Gastroesophageal sphincter (tissue), 4 donors: ENCODE data around the gene CUBN. TPM values are rescaled to one million over a fixed set of nuclear protein-coding genes. Genes with fewer than 3 reads are reported as not detected.

ENCODE experiments used
- ATAC-seq: fragments of 150-250 bp; one replicate; pipeline ENCODE4 v1.9.1; 2016; ENCODE audit warnings: mild to moderate bottlenecking, moderate library complexity
- H3K27ac ChIP-seq, 4 donors: fragments of 200-600 bp; sonication (generic) in 3 of 4; 1 replicate in 3 of 4; 2 replicates in 1 of 4; pipeline ENCODE4 v1.5.1; 2016 to 2019
- H3K27me3 ChIP-seq: fragments of 200-600 bp; sonication (generic); one replicate; pipeline ENCODE4 v1.5.1; 2019
- H3K36me3 ChIP-seq, 2 donors: fragments of 200-600 bp; sonication (generic); one replicate each; pipeline ENCODE4 v1.5.1; 2019; ENCODE audit warnings: control low read depth in 1 of 2
- H3K4me1 ChIP-seq, 3 donors: fragments of 200-600 bp; sonication (generic); 1 replicate in 2 of 3; 2 replicates in 1 of 3; pipeline ENCODE4 v1.5.1; 2016 to 2019; ENCODE audit warnings: control low read depth in 2 of 3
- H3K4me3 ChIP-seq, 2 donors: fragments of 200-600 bp; sonication (generic); one replicate each; pipeline ENCODE4 v1.5.1; 2019; ENCODE audit warnings: mild to moderate bottlenecking in 1 of 2, moderate library complexity in 1 of 2
- H3K9me3 ChIP-seq, 3 donors: fragments of 200-600 bp; sonication (generic); one replicate each; pipeline ENCODE4 v1.5.1; 2017 to 2019; ENCODE audit warnings: control low read depth in 2 of 3
- CTCF ChIP-seq, 4 experiments: fragments of 200-600 bp in 2 of 4; fragments of 450-650 bp in 2 of 4; sonication (generic) in 1 of 4; IDR thresholded peaks; one replicate each; pipeline ENCODE4 v1.5.1; 2017 to 2019; ENCODE audit warnings: antibody characterized with exemption in 4 of 4, mild to moderate bottlenecking in 2 of 4, moderate library complexity in 2 of 4
- EP300 ChIP-seq: sonication (generic); formaldehyde crosslinking; IDR thresholded peaks from one replicate; pipeline ENCODE4 v1.6.1; 2017; ENCODE audit warnings: antibody characterized with exemption, mild to moderate bottlenecking
- POLR2A ChIP-seq, 2 donors: fragments of 450-650 bp; IDR thresholded peaks; one replicate each; pipeline ENCODE4 v1.6.1; 2017; ENCODE audit warnings: antibody characterized with exemption in 2 of 2, mild to moderate bottlenecking in 2 of 2, moderate library complexity in 1 of 2
- POLR2AphosphoS5 ChIP-seq: sonication (generic); formaldehyde crosslinking; IDR thresholded peaks from one replicate; pipeline ENCODE4 v1.6.1; 2017; ENCODE audit warnings: antibody characterized with exemption
- WGBS, 2 donors: methylation state at CpG; one replicate each; pipeline ENCODE4 v1.1.5; 2018; ENCODE audit warnings: low coverage in 1 of 2; 5-methylcytosine and 5-hydroxymethylcytosine counted together
- total RNA-seq, 4 donors: library from RNA; depleted of rRNA; stranded (reverse); fragments of >200 nt; gene quantifications; one replicate each; pipeline ENCODE4 v1.1.0, GENCODE V29; 2016

The CUBN gene
- total RNA-seq, 4 donors from 2014 or later, result 0.37 to 2.8 (median 1.6) TPM

- TF ChIP-seq POLR2A (IDR thresholded peaks at IDR 0.05) (no peak), CTCF (IDR thresholded peaks at IDR 0.05) (no peak), EP300 (no peak), POLR2AphosphoS5 (no peak)
- H3K9me3 ChIP-seq, result no peaks in the 10 kb centered on the region
- no peaks in the 10 kb centered on the region for H3K36me3 ChIP-seq
- peak overlapping the region in 2 of 4 donors; percentile 32 to 38 for H3K27ac ChIP-seq
- WGBS, 2 donors, result 59 to 73% methylated on average over 4 of the region's 4 CpGs
- ATAC-seq, result no peak
- H3K4me3 ChIP-seq, result peak overlapping the region in 1 of 2 donors; percentile 17
- peaks cover 0 to 28% (median 6%) of the 10 kb centered on the region in 3 donors for H3K4me1 ChIP-seq
- H3K27me3 ChIP-seq, result no peaks in the 10 kb centered on the region
Observed at GRCh38 chr10:16993186-16993585, 136.4 kb downstream of the CUBN start.

GRCh38 chr10:16992611-16993119 lies 136.9 kb downstream of the CUBN start:
- H3K9me3 ChIP-seq, result no peaks in the 10 kb centered on the region
- TF ChIP-seq POLR2A (IDR thresholded peaks at IDR 0.05) (no peak), EP300 (no peak), CTCF (IDR thresholded peaks at IDR 0.05) (no peak), POLR2AphosphoS5 (no peak)
- H3K4me3 ChIP-seq, result peak overlapping the region; percentile 17 to 22
- no peaks in the 10 kb centered on the region for H3K36me3 ChIP-seq
- ATAC-seq, result no peak
- H3K27ac ChIP-seq, result peak overlapping the region in 2 of 4 donors; percentile 32 to 38
- WGBS, 2 donors, result 15 to 17% methylated on average over 10 of the region's 10 CpGs
- no peaks in the 10 kb centered on the region for H3K27me3 ChIP-seq
- H3K4me1 ChIP-seq, result peaks cover 0 to 31% (median 6%) of the 10 kb centered on the region in 3 donors

GRCh38 chr10:16991011-16991410 lies 138.6 kb downstream of the CUBN start:
- H3K4me3 ChIP-seq, result no peak overlapping the region
- no peak overlapping the region for H3K27ac ChIP-seq
- no peaks in the 10 kb centered on the region for H3K27me3 ChIP-seq
- H3K9me3 ChIP-seq, result no peaks in the 10 kb centered on the region
- peaks cover 0 to 26% (median 7%) of the 10 kb centered on the region in 3 donors for H3K4me1 ChIP-seq
- H3K36me3 ChIP-seq, result no peaks in the 10 kb centered on the region
- no peak for ATAC-seq
- WGBS, 2 donors, result 97 to 100% methylated on average over 2 of the region's 2 CpGs
- no peak for TF ChIP-seq CTCF (IDR thresholded peaks at IDR 0.05)
- TF ChIP-seq EP300, result no peak
- no peak for TF ChIP-seq POLR2A (IDR thresholded peaks at IDR 0.05)
- no peak for TF ChIP-seq POLR2AphosphoS5

- Histone ChIP-seq H3K4me3 (no peak overlapping the region), H3K4me1 (peaks cover 0 to 20% (median 4%) of the 10 kb centered on the region in 3 donors), H3K36me3 (no peaks in the 10 kb centered on the region), H3K27ac (no peak overlapping the region), H3K9me3 (no peaks in the 10 kb centered on the region), H3K27me3 (no peaks in the 10 kb centered on the region)
- ATAC-seq, result no peak
- TF ChIP-seq EP300 (no peak), CTCF (IDR thresholded peaks at IDR 0.05) (no peak), POLR2A (IDR thresholded peaks at IDR 0.05) (no peak), POLR2AphosphoS5 (no peak)
- 53 to 72% methylated on average over 2 to 5 of the region's 8 CpGs for WGBS, 2 donors
Observed at GRCh38 chr10:16989826-16990293, 139.8 kb downstream of the CUBN start.

GRCh38 chr10:16988900-16989299 lies 140.7 kb downstream of the CUBN start:
- no peak for ATAC-seq
- Histone ChIP-seq H3K27me3 (no peaks in the 10 kb centered on the region), H3K4me1 (peaks cover 0 to 20% (median 4%) of the 10 kb centered on the region in 3 donors), H3K4me3 (no peak overlapping the region), H3K9me3 (no peaks in the 10 kb centered on the region), H3K36me3 (no peaks in the 10 kb centered on the region), H3K27ac (no peak overlapping the region)
- 86 to 94% methylated on average over 2 of the region's 2 CpGs for WGBS, 2 donors
- no peak for TF ChIP-seq CTCF (IDR thresholded peaks at IDR 0.05)
- no peak for TF ChIP-seq POLR2AphosphoS5
- TF ChIP-seq POLR2A (IDR thresholded peaks at IDR 0.05), result no peak
- no peak for TF ChIP-seq EP300
